Muscle layer of duodenum (tissue), 2 donors: ENCODE data around the gene HOMER2.
"Not testable (repeated sequence)": the region's sequence is repeated elsewhere in the genome, so short reads cannot be mapped to it uniquely, and the experiment has no call there.

ENCODE experiments used
- H3K27ac ChIP-seq: one replicate; pipeline ENCODE4 v1.7.0; 2013; ENCODE audit warnings: mild to moderate bottlenecking, low read length
- H3K27me3 ChIP-seq: one replicate; pipeline ENCODE4 v1.7.0; 2013; ENCODE audit warnings: low read depth, mild to moderate bottlenecking, control low read depth, low read length
- H3K36me3 ChIP-seq, 2 donors: one replicate each; pipeline ENCODE4 v1.7.0; 2013; ENCODE audit warnings: low read length in 2 of 2, control low read depth in 1 of 2, mild to moderate bottlenecking in 1 of 2; ENCODE audit not compliant: insufficient read depth in 2 of 2, control insufficient read depth in 1 of 2
- H3K4me1 ChIP-seq, 2 donors: one replicate each; pipeline ENCODE4 v1.7.0; 2013; ENCODE audit warnings: low read length in 2 of 2, mild to moderate bottlenecking in 2 of 2, control low read depth in 1 of 2, moderate library complexity in 1 of 2; ENCODE audit not compliant: insufficient read depth in 2 of 2, control insufficient read depth in 1 of 2
- H3K4me3 ChIP-seq, 2 donors: one replicate each; pipeline ENCODE4 v1.7.0; 2013; ENCODE audit warnings: low read length in 2 of 2, low read depth in 1 of 2, mild to moderate bottlenecking in 1 of 2
- H3K9me3 ChIP-seq, 2 donors: one replicate each; pipeline ENCODE4 v1.7.0; 2013; ENCODE audit warnings: low read length in 2 of 2, control low read depth in 1 of 2, mild to moderate bottlenecking in 1 of 2; ENCODE audit not compliant: control insufficient read depth in 1 of 2
- donor health status: healthy.

The HOMER2 gene

GRCh38 chr15:82821851-82822250 lies 130.7 kb downstream of the HOMER2 start:
- not testable (repeated sequence) for H3K9me3 ChIP-seq
- peaks cover 26 to 39% of the 10 kb centered on the region in 2 donors for H3K36me3 ChIP-seq

GRCh38 chr15:82821396-82821795 lies 131.1 kb downstream of the HOMER2 start:
- H3K4me1 ChIP-seq, H3K9me3 ChIP-seq, H3K27me3 ChIP-seq, H3K4me3 ChIP-seq, H3K27ac ChIP-seq: not testable (repeated sequence)
- H3K36me3 ChIP-seq: peaks cover 23 to 39% of the 10 kb centered on the region in 2 donors

More at GRCh38 chr15:82821851-82822250, 130.7 kb downstream of the HOMER2 start:
- H3K4me3 ChIP-seq, H3K27ac ChIP-seq, H3K27me3 ChIP-seq, H3K4me1 ChIP-seq: not testable (repeated sequence)

GRCh38 chr15:82820128-82820527 lies 132.4 kb downstream of the HOMER2 start:
- Histone ChIP-seq H3K27me3 (no peaks in the 10 kb centered on the region), H3K4me1 (no peaks in the 10 kb centered on the region), H3K36me3 (peaks cover 22 to 33% of the 10 kb centered on the region in 2 donors), H3K27ac (no peak overlapping the region), H3K9me3 (no peaks in the 10 kb centered on the region), H3K4me3 (no peak overlapping the region)

- H3K27me3 ChIP-seq: no peaks in the 10 kb centered on the region
- H3K36me3 ChIP-seq: peaks cover 19 to 20% of the 10 kb centered on the region in 2 donors
- peaks cover 0 to 14% of the 10 kb centered on the region in 2 donors for H3K4me1 ChIP-seq
- no peak overlapping the region for H3K4me3 ChIP-seq
- no peaks in the 10 kb centered on the region for H3K9me3 ChIP-seq
- H3K27ac ChIP-seq: no peak overlapping the region
Observed at GRCh38 chr15:82812994-82813393, 139.5 kb downstream of the HOMER2 start.

GRCh38 chr15:82810890-82811426 lies 141.6 kb downstream of the HOMER2 start:
- peaks cover 8 to 9% of the 10 kb centered on the region in 2 donors for H3K36me3 ChIP-seq
- no peaks in the 10 kb centered on the region for H3K9me3 ChIP-seq
- peak overlapping the region; percentile 92 for H3K27ac ChIP-seq
- H3K27me3 ChIP-seq: no peaks in the 10 kb centered on the region
- H3K4me3 ChIP-seq: peak overlapping the region; percentile 88 to 92
- H3K4me1 ChIP-seq: peaks cover 0 to 14% of the 10 kb centered on the region in 2 donors

- Histone ChIP-seq H3K27me3 (no peaks in the 10 kb centered on the region), H3K36me3 (peaks cover 5 to 7% of the 10 kb centered on the region in 2 donors), H3K4me1 (peaks cover 0 to 14% of the 10 kb centered on the region in 2 donors), H3K27ac (peak overlapping the region; percentile 92), H3K4me3 (peak overlapping the region; percentile 88 to 92), H3K9me3 (no peaks in the 10 kb centered on the region)
Observed at GRCh38 chr15:82810061-82810889, 142.2 kb downstream of the HOMER2 start.

GRCh38 chr15:82809308-82810060 lies 143.0 kb downstream of the HOMER2 start, which contains the start of gene WHAMM:
WHAMM (plus strand) TSS chr15:82809628; CDS start chr15:82809727, 99 bp downstream.
- Histone ChIP-seq H3K27ac (peak within 1 kb of the TSS; percentile 92), H3K9me3 (no peaks in the 10 kb centered on the region), H3K4me1 (peaks cover 0 to 14% of the 10 kb centered on the region in 2 donors), H3K27me3 (no peaks in the 10 kb centered on the region), H3K4me3 (peak within 1 kb of the TSS; percentile 88 to 92), H3K36me3 (peaks cover 5 to 7% of the 10 kb centered on the region in 2 donors)

- Histone ChIP-seq H3K27ac (peak overlapping the region; percentile 86), H3K27me3 (no peaks in the 10 kb centered on the region), H3K36me3 (peaks cover 0 to 7% of the 10 kb centered on the region in 2 donors), H3K4me3 (peak overlapping the region in 1 of 2 donors; percentile 57), H3K4me1 (peaks cover 0 to 14% of the 10 kb centered on the region in 2 donors), H3K9me3 (no peaks in the 10 kb centered on the region)
Observed at GRCh38 chr15:82808634-82809041, 143.9 kb downstream of the HOMER2 start.

GRCh38 chr15:82807920-82808633 lies 144.4 kb downstream of the HOMER2 start:
- no peaks in the 10 kb centered on the region for H3K27me3 ChIP-seq
- no peak overlapping the region for H3K4me3 ChIP-seq
- H3K4me1 ChIP-seq: peaks cover 0 to 14% of the 10 kb centered on the region in 2 donors
- H3K9me3 ChIP-seq: no peaks in the 10 kb centered on the region
- peaks cover 0 to 7% of the 10 kb centered on the region in 2 donors for H3K36me3 ChIP-seq
- H3K27ac ChIP-seq: no peak overlapping the region

- Histone ChIP-seq H3K4me3 (no peak within 1 kb of the TSS), H3K36me3 (peaks cover 0 to 6% of the 10 kb centered on the region in 2 donors), H3K27ac (no peak within 1 kb of the TSS)
Observed at GRCh38 chr15:82805994-82806406, 146.5 kb downstream of the HOMER2 start, which contains the start of gene FSD2. FSD2 (minus strand) TSS chr15:82806069; CDS start chr15:82787390, 18,679 bp downstream.

More at GRCh38 chr15:82805994-82806406, 146.5 kb downstream of the HOMER2 start, which contains the start of gene FSD2:
- H3K27me3 ChIP-seq: no peaks in the 10 kb centered on the region
- H3K9me3 ChIP-seq: no peaks in the 10 kb centered on the region
- peaks cover 0 to 4% of the 10 kb centered on the region in 2 donors for H3K4me1 ChIP-seq
